Natural killer cell treated with Interleukin-12 subunit alpha and Interleukin-12 subunit beta and Interleukin-15 and Interleukin-18, amount 100 ng/mL, for 72 hours (primary cell): ENCODE measurements around the gene SESN2. TPM values are rescaled to one million over a fixed set of nuclear protein-coding genes. Genes with fewer than 3 reads are reported as not detected.

Experiments
- total RNA-seq, 2 donors: library from RNA; stranded (reverse); gene quantifications; one replicate each; pipeline ENCODE4 v1.2.3, GENCODE V29; 2022

Gene SESN2
- total RNA-seq, 2 donors from 2014 or later = 26.4 to 36.1 TPM

Other genes starting within 250 kb of the SESN2 start
- 10 to 100 TPM; 62.6 to 64.6 TPM for gene EYA3, start 170.9 kb upstream of the SESN2 start, total RNA-seq
- gene PTAFR, start 82.8 kb upstream of the SESN2 start, total RNA-seq = 1 to 10 TPM; 1.3 to 2.0 TPM
- gene DNAJC8, start 26.5 kb upstream of the SESN2 start, total RNA-seq = 100 to 1,000 TPM in 1 of 2 donors, 10 to 100 TPM in 1; 62.8 to 103 TPM
- 100 to 1,000 TPM; 112 to 125 TPM for gene ATP5IF1, start 23.4 kb upstream of the SESN2 start, total RNA-seq
- 10 to 100 TPM; 17.9 to 21.4 TPM for gene MED18, start 69.5 kb downstream of the SESN2 start, total RNA-seq
- gene PHACTR4, start 110.2 kb downstream of the SESN2 start, total RNA-seq = 10 to 100 TPM; 30.2 to 32.7 TPM
- 100 to 1,000 TPM in 1 of 2 donors, 10 to 100 TPM in 1; 57.1 to 153 TPM for gene RCC1, start 246.5 kb downstream of the SESN2 start, total RNA-seq